PFSK-1 (cell line): ENCODE measurements around the gene KAT2B.

Experiments
- FOXP2 ChIP-seq: optimal IDR thresholded peaks from 2 replicates; pipeline ENCODE3; 2011; ENCODE audit warnings: borderline replicate concordance, control low read depth, inconsistent platforms; ENCODE audit not compliant: insufficient read depth; ENCODE audit errors: extremely low read length, extremely low read depth
- POLR2AphosphoS5 ChIP-seq: IDR thresholded peaks from 2 replicates; pipeline ENCODE4 v1.6.1; 2012; ENCODE audit warnings: low read depth, mild to moderate bottlenecking, control low read depth, low read length, moderate library complexity
- REST ChIP-seq, 2 experiments: IDR thresholded peaks; 2 replicates each; pipeline versions ENCODE4 v1.6.1 to v1.8.0; 2011 to 2012; ENCODE audit warnings: low read depth in 2 of 2, low read length in 2 of 2, control low read depth in 1 of 2, inconsistent platforms in 1 of 2, mild to moderate bottlenecking in 1 of 2, moderate library complexity in 1 of 2; ENCODE audit not compliant: insufficient read depth in 1 of 2
- SIN3A ChIP-seq: IDR thresholded peaks from 2 replicates; pipeline ENCODE4 v1.6.1; 2012; ENCODE audit warnings: mild to moderate bottlenecking, low read length, moderate library complexity, borderline replicate concordance; ENCODE audit not compliant: insufficient read depth
- TAF1 ChIP-seq: IDR thresholded peaks from 2 replicates; pipeline ENCODE4 v1.6.1; 2012; ENCODE audit warnings: low read length, control low read depth, borderline replicate concordance; ENCODE audit not compliant: insufficient read depth

- no peak for TF ChIP-seq REST (IDR thresholded peaks at IDR 0.05; ENCODE audit: insufficient read depth in 1 of 2, low read depth in 2 of 2, low read length in 2 of 2)
- no peak for TF ChIP-seq SIN3A
- no peak for TF ChIP-seq FOXP2
- TF ChIP-seq TAF1: no peak
- TF ChIP-seq POLR2AphosphoS5: no peak
Observed at GRCh38 chr3:19994796-19995195, 45.5 kb upstream of the KAT2B start.
